Neural cell (in vitro differentiated cells): ENCODE results near the gene POLR1D. TPM values are rescaled to one million over a fixed set of nuclear protein-coding genes. Genes with fewer than 3 reads are reported as not detected.

Experiments
- H2AFZ ChIP-seq: fragments of 200-600, 300-800 bp; sonication (generic), shearing (Covaris generic); 2 replicates; pipeline ENCODE4 v1.6.0; 2014; ENCODE audit warnings: low read depth, mild to moderate bottlenecking, antibody characterized with exemption, low read length, moderate library complexity
- H3F3A ChIP-seq: fragments of 200-600 bp; shearing (Covaris generic); 2 replicates; pipeline ENCODE4 v1.6.1; 2016; ENCODE audit warnings: mild to moderate bottlenecking, moderate library complexity, mixed read lengths, antibody characterized with exemption, low read length; ENCODE audit not compliant: insufficient read depth, poor library complexity, severe bottlenecking
- H3K27ac ChIP-seq: fragments of 200-600, 300-800 bp; sonication (generic), shearing (Covaris generic); 2 replicates; pipeline ENCODE4 v1.5.1; 2014; ENCODE audit warnings: mild to moderate bottlenecking, low read length, moderate library complexity
- H3K27me3 ChIP-seq: fragments of 300-800, 200-600 bp; sonication (generic), shearing (Covaris generic); 2 replicates; pipeline ENCODE4 v1.6.0; 2014; ENCODE audit warnings: mild to moderate bottlenecking, low read depth, low read length, moderate library complexity; ENCODE audit not compliant: insufficient read depth
- H3K36me3 ChIP-seq: fragments of 300-800, 200-600 bp; sonication (generic), shearing (Covaris generic); 2 replicates; pipeline ENCODE4 v1.5.1; 2014; ENCODE audit warnings: mild to moderate bottlenecking, antibody characterized with exemption, low read length, moderate library complexity; ENCODE audit not compliant: insufficient read depth
- H3K4me2 ChIP-seq: fragments of 300-800, 200-600 bp; sonication (generic), shearing (Covaris generic); 2 replicates; pipeline ENCODE4 v1.6.0; 2014; ENCODE audit warnings: mild to moderate bottlenecking, low read length
- H3K4me3 ChIP-seq: fragments of 300-800, 200-600 bp; sonication (generic), shearing (Covaris generic); 2 replicates; pipeline ENCODE4 v1.5.1; 2014; ENCODE audit warnings: mild to moderate bottlenecking, low read length, moderate library complexity
- H3K79me2 ChIP-seq: fragments of 200-600 bp; shearing (Covaris generic); replicated peaks from 2 replicates; pipeline ENCODE4 v1.6.0; 2014; ENCODE audit warnings: mild to moderate bottlenecking, low read length, moderate library complexity; ENCODE audit not compliant: insufficient read depth
- H3K9ac ChIP-seq: fragments of 300-800, 200-600 bp; sonication (generic), shearing (Covaris generic); 2 replicates; pipeline ENCODE4 v1.6.1; 2016; ENCODE audit warnings: mild to moderate bottlenecking, low read length, mixed read lengths
- H3K9me2 ChIP-seq: fragments of 200-600 bp; shearing (Covaris generic); 2 replicates; pipeline ENCODE4 v1.6.1; 2016; ENCODE audit warnings: mild to moderate bottlenecking, low read length, mixed read lengths; ENCODE audit not compliant: insufficient read depth
- H3K9me3 ChIP-seq: fragments of 200-600, 300-800 bp; sonication (generic), shearing (Covaris generic); 2 replicates; pipeline ENCODE4 v1.6.1; 2016; ENCODE audit warnings: mild to moderate bottlenecking, mixed run types, low read length, moderate library complexity, mixed read lengths
- H4K20me1 ChIP-seq: fragments of 200-600 bp; shearing (Covaris generic); 2 replicates; pipeline ENCODE4 v1.6.1; 2016; ENCODE audit warnings: mild to moderate bottlenecking, mixed run types; ENCODE audit not compliant: insufficient read depth
- EP300 ChIP-seq: fragments of 450-650 bp; conservative IDR thresholded peaks from 2 replicates; pipeline ENCODE4 v1.6.1; 2014; ENCODE audit warnings: antibody characterized with exemption, mild to moderate bottlenecking, moderate library complexity; ENCODE audit not compliant: poor library complexity, severe bottlenecking
- EZH2 ChIP-seq: fragments of 200-600, 300-800 bp; shearing (Covaris generic), sonication (generic); IDR thresholded peaks from 2 replicates; pipeline ENCODE4 v1.6.1; 2014; ENCODE audit warnings: antibody characterized with exemption, low read length, borderline replicate concordance, mild to moderate bottlenecking; ENCODE audit not compliant: insufficient read depth, poor library complexity, severe bottlenecking
- MXI1 ChIP-seq: fragments of 450-650 bp; conservative IDR thresholded peaks from 2 replicates; pipeline ENCODE4 v1.6.1; 2014; ENCODE audit warnings: antibody characterized with exemption, mild to moderate bottlenecking; ENCODE audit not compliant: poor library complexity, severe bottlenecking
- POLR2AphosphoS5 ChIP-seq: IDR thresholded peaks from 2 replicates; pipeline ENCODE4 v1.6.1; 2012
- RAD21 ChIP-seq: fragments of 450-650 bp; conservative IDR thresholded peaks from 2 replicates; pipeline ENCODE4 v1.6.1; 2014; ENCODE audit warnings: antibody characterized with exemption, mild to moderate bottlenecking, moderate library complexity
- SMC3 ChIP-seq: fragments of 450-650 bp; conservative IDR thresholded peaks from 2 replicates; pipeline ENCODE4 v1.6.1; 2014; ENCODE audit warnings: antibody characterized with exemption, mild to moderate bottlenecking, moderate library complexity; ENCODE audit not compliant: poor library complexity
- TAF1 ChIP-seq: IDR thresholded peaks from 2 replicates; pipeline ENCODE4 v1.6.1; 2012; ENCODE audit warnings: low read depth
- polyA plus RNA-seq: library from polyadenylated mRNA; depleted of rRNA; stranded (reverse); fragments of >200 nt; gene quantifications from 2 replicates; pipeline ENCODE4 v1.2.3, GENCODE V29; 2014
- TF ChIP-seq, protein P1 (sequence below): fragments of 450-650 bp; IDR thresholded peaks from 2 replicates; pipeline ENCODE4 v1.5.1; 2014; ENCODE audit warnings: antibody characterized with exemption, mild to moderate bottlenecking, moderate library complexity; ENCODE audit not compliant: poor library complexity, severe bottlenecking
- TF ChIP-seq, protein P2 (sequence below): IDR thresholded peaks from 2 replicates; pipeline ENCODE4 v1.6.1; 2012; ENCODE audit warnings: borderline replicate concordance

The POLR1D gene
- polyA plus RNA-seq, 1 donor from 2014 or later, result 179 TPM

DNA sequence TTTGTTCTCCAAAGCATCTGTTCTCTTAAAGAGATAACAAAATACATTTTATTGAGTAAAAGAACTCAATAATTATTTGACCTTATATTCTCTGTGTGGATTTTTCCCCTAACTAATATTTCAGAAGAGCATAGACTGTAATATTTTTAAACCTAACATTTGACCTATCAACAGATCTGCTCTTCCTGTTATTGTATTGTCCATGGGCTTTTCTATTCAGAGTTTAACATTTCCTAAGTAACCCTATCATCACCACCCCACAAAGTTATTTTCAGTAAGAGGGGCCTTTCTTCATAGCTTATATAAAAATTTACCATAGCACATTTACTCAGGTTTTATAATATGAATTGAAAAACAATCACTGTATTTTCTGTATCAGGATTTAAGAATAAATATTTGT lies 17.5 kb downstream of the POLR1D start:
- Histone ChIP-seq H2AFZ (no peak overlapping the region), H3K79me2 (peaks cover 12% of the 10 kb centered on the region), H3K27me3 (no peaks in the 10 kb centered on the region), H4K20me1 (no peaks in the 10 kb centered on the region), H3K9me3 (no peaks in the 10 kb centered on the region), H3K27ac (no peak overlapping the region), H3F3A (no peaks in the 10 kb centered on the region), H3K4me2 (no peak overlapping the region), H3K36me3 (no peaks in the 10 kb centered on the region), H3K4me3 (no peak overlapping the region), H3K9me2 (no peaks in the 10 kb centered on the region), H3K9ac (no peak overlapping the region)
- no peak for TF ChIP-seq TAF1
- TF ChIP-seq MXI1, result no peak
- no peak for TF ChIP-seq EP300
- TF ChIP-seq POLR2AphosphoS5, result no peak
- TF ChIP-seq SMC3, result no peak
- no peak for TF ChIP-seq EZH2
- TF ChIP-seq, protein P1, sequence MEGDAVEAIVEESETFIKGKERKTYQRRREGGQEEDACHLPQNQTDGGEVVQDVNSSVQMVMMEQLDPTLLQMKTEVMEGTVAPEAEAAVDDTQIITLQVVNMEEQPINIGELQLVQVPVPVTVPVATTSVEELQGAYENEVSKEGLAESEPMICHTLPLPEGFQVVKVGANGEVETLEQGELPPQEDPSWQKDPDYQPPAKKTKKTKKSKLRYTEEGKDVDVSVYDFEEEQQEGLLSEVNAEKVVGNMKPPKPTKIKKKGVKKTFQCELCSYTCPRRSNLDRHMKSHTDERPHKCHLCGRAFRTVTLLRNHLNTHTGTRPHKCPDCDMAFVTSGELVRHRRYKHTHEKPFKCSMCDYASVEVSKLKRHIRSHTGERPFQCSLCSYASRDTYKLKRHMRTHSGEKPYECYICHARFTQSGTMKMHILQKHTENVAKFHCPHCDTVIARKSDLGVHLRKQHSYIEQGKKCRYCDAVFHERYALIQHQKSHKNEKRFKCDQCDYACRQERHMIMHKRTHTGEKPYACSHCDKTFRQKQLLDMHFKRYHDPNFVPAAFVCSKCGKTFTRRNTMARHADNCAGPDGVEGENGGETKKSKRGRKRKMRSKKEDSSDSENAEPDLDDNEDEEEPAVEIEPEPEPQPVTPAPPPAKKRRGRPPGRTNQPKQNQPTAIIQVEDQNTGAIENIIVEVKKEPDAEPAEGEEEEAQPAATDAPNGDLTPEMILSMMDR, result no peak
- TF ChIP-seq, protein P2, sequence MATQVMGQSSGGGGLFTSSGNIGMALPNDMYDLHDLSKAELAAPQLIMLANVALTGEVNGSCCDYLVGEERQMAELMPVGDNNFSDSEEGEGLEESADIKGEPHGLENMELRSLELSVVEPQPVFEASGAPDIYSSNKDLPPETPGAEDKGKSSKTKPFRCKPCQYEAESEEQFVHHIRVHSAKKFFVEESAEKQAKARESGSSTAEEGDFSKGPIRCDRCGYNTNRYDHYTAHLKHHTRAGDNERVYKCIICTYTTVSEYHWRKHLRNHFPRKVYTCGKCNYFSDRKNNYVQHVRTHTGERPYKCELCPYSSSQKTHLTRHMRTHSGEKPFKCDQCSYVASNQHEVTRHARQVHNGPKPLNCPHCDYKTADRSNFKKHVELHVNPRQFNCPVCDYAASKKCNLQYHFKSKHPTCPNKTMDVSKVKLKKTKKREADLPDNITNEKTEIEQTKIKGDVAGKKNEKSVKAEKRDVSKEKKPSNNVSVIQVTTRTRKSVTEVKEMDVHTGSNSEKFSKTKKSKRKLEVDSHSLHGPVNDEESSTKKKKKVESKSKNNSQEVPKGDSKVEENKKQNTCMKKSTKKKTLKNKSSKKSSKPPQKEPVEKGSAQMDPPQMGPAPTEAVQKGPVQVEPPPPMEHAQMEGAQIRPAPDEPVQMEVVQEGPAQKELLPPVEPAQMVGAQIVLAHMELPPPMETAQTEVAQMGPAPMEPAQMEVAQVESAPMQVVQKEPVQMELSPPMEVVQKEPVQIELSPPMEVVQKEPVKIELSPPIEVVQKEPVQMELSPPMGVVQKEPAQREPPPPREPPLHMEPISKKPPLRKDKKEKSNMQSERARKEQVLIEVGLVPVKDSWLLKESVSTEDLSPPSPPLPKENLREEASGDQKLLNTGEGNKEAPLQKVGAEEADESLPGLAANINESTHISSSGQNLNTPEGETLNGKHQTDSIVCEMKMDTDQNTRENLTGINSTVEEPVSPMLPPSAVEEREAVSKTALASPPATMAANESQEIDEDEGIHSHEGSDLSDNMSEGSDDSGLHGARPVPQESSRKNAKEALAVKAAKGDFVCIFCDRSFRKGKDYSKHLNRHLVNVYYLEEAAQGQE, result no peak

DNA sequence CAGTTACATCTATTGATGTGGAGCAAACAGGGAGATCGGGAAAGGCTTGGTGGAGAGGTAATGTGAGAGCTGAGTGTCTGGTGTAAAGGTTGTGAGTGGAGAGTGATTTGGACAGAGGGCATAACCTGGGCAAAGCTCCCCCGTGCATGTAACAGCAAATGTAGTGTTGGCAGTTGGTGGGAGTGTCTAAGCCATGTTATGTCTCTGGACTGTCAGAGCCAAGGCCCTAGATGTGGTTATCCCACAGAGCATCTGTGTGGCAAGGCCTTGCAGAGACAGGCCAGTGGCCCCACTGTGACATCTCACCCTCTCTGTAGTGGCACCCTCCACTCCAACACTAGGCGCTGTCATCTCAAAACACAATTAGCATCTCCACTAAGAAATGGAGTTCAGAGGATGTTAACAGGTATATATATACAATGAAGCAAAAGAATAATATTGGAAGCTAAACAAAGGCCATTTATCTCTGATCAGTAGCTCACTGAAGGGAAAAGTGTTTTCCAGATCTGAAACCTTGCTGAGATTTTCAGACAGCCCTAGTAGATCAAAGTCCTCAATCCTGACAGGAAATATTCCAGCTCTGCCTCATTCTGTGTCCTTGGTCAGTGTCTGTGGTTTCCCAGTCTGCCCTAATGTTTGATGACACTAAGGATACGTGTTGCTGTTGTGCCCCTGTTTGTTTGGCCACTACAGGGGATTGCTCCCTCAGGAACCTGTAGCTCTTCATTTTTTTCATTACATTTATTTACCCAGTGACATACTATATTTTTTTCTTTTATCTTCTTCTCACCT lies 20.2 kb downstream of the POLR1D start:
- no peaks in the 10 kb centered on the region for H3K9me2 ChIP-seq
- no peaks in the 10 kb centered on the region for H3K9me3 ChIP-seq
- no peak overlapping the region for H3K27ac ChIP-seq
- no peak overlapping the region for H3K4me2 ChIP-seq
- TF ChIP-seq RAD21 (no peak), TAF1 (no peak), EP300 (no peak), SMC3 (no peak), POLR2AphosphoS5 (no peak), MXI1 (no peak), EZH2 (no peak)
- TF ChIP-seq, protein P2, result no peak
- TF ChIP-seq, protein P1, result no peak
- no peak overlapping the region for H2AFZ ChIP-seq
- no peak overlapping the region for H3K4me3 ChIP-seq
- no peak overlapping the region for H3K9ac ChIP-seq
- no peaks in the 10 kb centered on the region for H4K20me1 ChIP-seq
- no peaks in the 10 kb centered on the region for H3F3A ChIP-seq
- peaks cover 12% of the 10 kb centered on the region for H3K79me2 ChIP-seq
- H3K27me3 ChIP-seq, result no peaks in the 10 kb centered on the region
- no peaks in the 10 kb centered on the region for H3K36me3 ChIP-seq
